Smooth muscle cell (in vitro differentiated cells): Measurements from ENCODE around the gene OR10G8. TPM values are rescaled to one million over a fixed set of nuclear protein-coding genes. Genes with fewer than 3 reads are reported as not detected.

ENCODE experiments used
- DNase-seq: peaks from one replicate; lab custom pipeline; 2025; ENCODE audit not compliant: unreplicated experiment; lab: John Stamatoyannopoulos, UW
- H2AFZ ChIP-seq: fragments of 200-600 bp; sonication (generic); 2 replicates; pipeline ENCODE4 v1.6.0; 2016; ENCODE audit warnings: antibody characterized with exemption, low read depth, mild to moderate bottlenecking
- H3F3A ChIP-seq: fragments of 200-600 bp; sonication (generic); 2 replicates; pipeline ENCODE4 v1.6.0; 2017; ENCODE audit warnings: antibody characterized with exemption, low read depth
- H3K27ac ChIP-seq: fragments of 200-600 bp; sonication (generic); 2 replicates; pipeline ENCODE4 v1.5.1; 2016; ENCODE audit warnings: low read depth, mild to moderate bottlenecking
- H3K27me3 ChIP-seq: fragments of 200-600 bp; sonication (generic); 2 replicates; pipeline ENCODE4 v1.6.1; 2016; ENCODE audit warnings: low read depth, mild to moderate bottlenecking
- H3K36me3 ChIP-seq: fragments of 200-600 bp; sonication (generic); 2 replicates; pipeline ENCODE4 v1.5.1; 2016; ENCODE audit warnings: low read depth
- H3K4me1 ChIP-seq: fragments of 200-600 bp; sonication (generic); 2 replicates; pipeline ENCODE4 v1.5.1; 2016; ENCODE audit warnings: low read depth
- H3K4me2 ChIP-seq: fragments of 200-600 bp; sonication (generic); 2 replicates; pipeline ENCODE4 v1.6.0; 2016; ENCODE audit warnings: mild to moderate bottlenecking
- H3K4me3 ChIP-seq: fragments of 200-600 bp; sonication (generic); 2 replicates; pipeline ENCODE4 v1.5.1; 2016; ENCODE audit warnings: mild to moderate bottlenecking
- H3K79me2 ChIP-seq: fragments of 200-600 bp; sonication (generic); 2 replicates; pipeline ENCODE4 v1.6.0; 2016; ENCODE audit warnings: low read depth, mild to moderate bottlenecking
- H3K9ac ChIP-seq: fragments of 200-600 bp; sonication (generic); 2 replicates; pipeline ENCODE4 v1.6.0; 2016; ENCODE audit warnings: low read depth
- H3K9me3 ChIP-seq: fragments of 200-600 bp; sonication (generic); replicated peaks from 2 replicates; pipeline ENCODE4 v1.5.1; 2016; ENCODE audit warnings: low read depth
- H4K20me1 ChIP-seq: fragments of 200-600 bp; sonication (generic); 2 replicates; pipeline ENCODE4 v1.6.0; 2016; ENCODE audit warnings: low read depth
- WGBS: methylation state at CpG from one replicate; pipeline ENCODE4 v1.1.7; 2016; ENCODE audit warnings: low lambda C conversion rate; 5-methylcytosine and 5-hydroxymethylcytosine counted together
- polyA plus RNA-seq: library from polyadenylated mRNA; unstranded; fragments of >200 nt; fragmentation: Nextera tagmentation; extraction: Ambion mirVana; gene quantifications from 2 replicates; pipeline ENCODE4 v1.2.1, GENCODE V29; 2016
- total RNA-seq: library from RNA; depleted of rRNA; stranded (reverse); fragments of >200 nt; gene quantifications from 2 replicates; pipeline ENCODE4 v1.2.3, GENCODE V29; 2014
- TF ChIP-seq, protein P1 (sequence below): fragments of 200-600 bp; sonication (generic); IDR thresholded peaks from 2 replicates; pipeline ENCODE4 v1.5.1; 2017; ENCODE audit warnings: borderline replicate concordance, mild to moderate bottlenecking, antibody characterized with exemption; ENCODE audit not compliant: insufficient read depth, poor library complexity, severe bottlenecking

Gene OR10G8
- total and polyA plus RNA-seq, 2 experiments from 2014 or later, result not detected

DNA sequence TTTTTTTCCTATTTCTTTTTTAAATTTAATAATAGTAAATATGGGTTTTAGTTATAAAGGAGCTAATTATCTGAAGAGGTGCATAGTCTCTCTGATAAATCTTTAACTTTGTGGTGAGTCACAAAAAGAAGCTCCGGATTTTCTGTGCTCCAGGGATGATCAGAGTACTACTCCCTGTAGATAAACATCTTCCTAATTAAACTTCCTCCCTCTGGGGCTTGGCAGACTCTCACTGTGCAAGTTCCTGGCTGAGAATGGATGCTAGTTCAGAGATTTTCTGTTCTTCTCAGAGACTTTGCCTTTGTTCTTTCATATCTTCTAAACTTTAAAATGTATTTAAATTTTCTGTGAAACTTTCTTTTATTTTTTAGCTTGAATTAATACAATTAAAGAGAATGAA is 14.7 kb downstream of the OR10G8 start, which contains the start of gene OR10G7:
OR10G7 (minus strand) TSS at position 72 of the 400 bp plus-strand sequence. CDS start 2,324 bp downstream, outside the sequence.
- TF ChIP-seq, protein P1, sequence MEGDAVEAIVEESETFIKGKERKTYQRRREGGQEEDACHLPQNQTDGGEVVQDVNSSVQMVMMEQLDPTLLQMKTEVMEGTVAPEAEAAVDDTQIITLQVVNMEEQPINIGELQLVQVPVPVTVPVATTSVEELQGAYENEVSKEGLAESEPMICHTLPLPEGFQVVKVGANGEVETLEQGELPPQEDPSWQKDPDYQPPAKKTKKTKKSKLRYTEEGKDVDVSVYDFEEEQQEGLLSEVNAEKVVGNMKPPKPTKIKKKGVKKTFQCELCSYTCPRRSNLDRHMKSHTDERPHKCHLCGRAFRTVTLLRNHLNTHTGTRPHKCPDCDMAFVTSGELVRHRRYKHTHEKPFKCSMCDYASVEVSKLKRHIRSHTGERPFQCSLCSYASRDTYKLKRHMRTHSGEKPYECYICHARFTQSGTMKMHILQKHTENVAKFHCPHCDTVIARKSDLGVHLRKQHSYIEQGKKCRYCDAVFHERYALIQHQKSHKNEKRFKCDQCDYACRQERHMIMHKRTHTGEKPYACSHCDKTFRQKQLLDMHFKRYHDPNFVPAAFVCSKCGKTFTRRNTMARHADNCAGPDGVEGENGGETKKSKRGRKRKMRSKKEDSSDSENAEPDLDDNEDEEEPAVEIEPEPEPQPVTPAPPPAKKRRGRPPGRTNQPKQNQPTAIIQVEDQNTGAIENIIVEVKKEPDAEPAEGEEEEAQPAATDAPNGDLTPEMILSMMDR, result no peak
- Histone ChIP-seq H3K9me3 (no peaks in the 10 kb centered on the region), H3K79me2 (no peaks in the 10 kb centered on the region), H2AFZ (no peak within 1 kb of the TSS), H3K27ac (no peak within 1 kb of the TSS), H3K9ac (no peak within 1 kb of the TSS), H3K4me2 (no peak within 1 kb of the TSS), H3K4me1 (no peaks in the 10 kb centered on the region), H3K36me3 (no peaks in the 10 kb centered on the region), H3K27me3 (no peaks in the 10 kb centered on the region), H3F3A (no peaks in the 10 kb centered on the region), H3K4me3 (no peak within 1 kb of the TSS), H4K20me1 (no peaks in the 10 kb centered on the region)
- WGBS, result 8% methylated on average over 1 of the region's 1 CpG
- DNase-seq, result no peak

DNA sequence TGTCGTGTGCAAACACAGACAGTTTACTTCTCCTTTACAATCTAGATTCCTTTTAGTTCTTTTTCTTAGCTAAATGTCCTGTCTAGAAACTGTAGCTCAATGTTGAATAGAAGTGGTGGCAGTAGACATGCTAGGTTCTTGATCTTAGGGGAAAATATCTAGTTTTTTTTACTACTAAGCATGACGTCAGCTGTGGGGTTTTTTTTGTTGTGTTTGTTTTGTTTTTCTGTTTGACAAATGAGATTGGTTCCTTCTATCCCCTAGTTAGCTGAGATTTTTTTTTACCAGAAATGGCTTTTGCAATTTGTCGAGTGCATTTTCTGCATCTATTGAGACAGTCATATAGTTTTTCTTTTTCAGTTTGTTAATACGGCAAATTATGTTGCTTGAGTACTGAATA is 16.8 kb downstream of the OR10G8 start:
- Histone ChIP-seq H3K36me3 (no peaks in the 10 kb centered on the region), H3F3A (no peaks in the 10 kb centered on the region), H3K4me2 (no peak overlapping the region), H3K27ac (no peak overlapping the region), H3K79me2 (no peaks in the 10 kb centered on the region), H4K20me1 (no peaks in the 10 kb centered on the region), H3K4me1 (no peaks in the 10 kb centered on the region), H3K4me3 (no peak overlapping the region), H3K9me3 (no peaks in the 10 kb centered on the region), H3K9ac (no peak overlapping the region), H2AFZ (no peak overlapping the region), H3K27me3 (no peaks in the 10 kb centered on the region)
- whole genome bisulfite sequencing, result 86% methylated on average over 4 of the region's 4 CpGs
- TF ChIP-seq, protein P1, result no peak
- DNase-seq, result no peak

DNA sequence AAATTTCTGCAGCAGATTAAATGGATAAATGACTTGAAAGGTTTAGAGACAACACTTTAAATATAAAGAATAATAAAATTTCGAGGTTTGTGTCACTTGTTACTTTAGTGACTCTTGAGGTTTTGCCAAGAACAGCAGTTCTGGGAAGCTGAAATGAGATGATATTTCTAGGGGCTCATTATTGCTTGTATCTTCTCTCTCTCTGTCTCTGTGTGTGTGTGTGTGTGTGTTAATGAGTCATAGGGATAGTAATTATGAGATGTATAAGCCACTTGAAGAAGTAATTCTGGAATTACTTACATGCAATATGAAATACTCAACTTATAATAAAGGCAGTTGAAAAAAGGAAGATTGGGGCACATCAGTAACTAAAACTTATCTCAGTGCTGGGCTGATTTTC is 24.1 kb downstream of the OR10G8 start:
- H3K9me3 ChIP-seq, result no peaks in the 10 kb centered on the region
- no peaks in the 10 kb centered on the region for H3K27me3 ChIP-seq
- no peaks in the 10 kb centered on the region for H3F3A ChIP-seq
- no peak overlapping the region for H3K4me2 ChIP-seq
- WGBS, result 67% methylated on average over 1 of the region's 1 CpG
- H2AFZ ChIP-seq, result no peak overlapping the region
- no peak overlapping the region for H3K9ac ChIP-seq
- TF ChIP-seq, protein P1, result no peak
- H3K79me2 ChIP-seq, result no peaks in the 10 kb centered on the region
- DNase-seq, result no peak
- no peak overlapping the region for H3K4me3 ChIP-seq
- H3K27ac ChIP-seq, result no peak overlapping the region
- no peaks in the 10 kb centered on the region for H3K36me3 ChIP-seq
- no peaks in the 10 kb centered on the region for H3K4me1 ChIP-seq
- no peaks in the 10 kb centered on the region for H4K20me1 ChIP-seq

DNA sequence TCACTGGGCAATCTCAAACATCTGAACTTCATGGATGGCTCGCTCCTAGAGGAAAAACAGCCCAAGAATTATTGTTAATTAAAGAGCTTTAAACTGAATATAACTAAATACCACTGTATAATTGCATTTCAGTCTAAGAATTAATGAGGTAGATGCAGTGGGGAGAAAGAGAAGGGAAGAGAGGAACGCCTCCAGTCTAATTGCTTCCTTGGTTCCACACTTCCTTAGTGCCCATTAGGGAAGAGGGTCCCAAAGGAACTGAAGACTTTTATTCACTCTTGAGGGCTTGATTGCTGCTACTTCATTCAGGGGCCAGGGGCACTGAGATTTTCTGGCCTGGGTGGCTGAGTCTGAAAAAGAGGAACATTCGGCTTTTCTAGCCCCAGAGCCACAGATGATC is 26.4 kb downstream of the OR10G8 start:
- H3K36me3 ChIP-seq, result no peaks in the 10 kb centered on the region
- H3K4me3 ChIP-seq, result no peak overlapping the region
- H3K27me3 ChIP-seq, result no peaks in the 10 kb centered on the region
- WGBS, result 92% methylated on average over 3 of the region's 3 CpGs
- H3K27ac ChIP-seq, result no peak overlapping the region
- no peak overlapping the region for H3K4me2 ChIP-seq
- H3K9ac ChIP-seq, result no peak overlapping the region
- no peaks in the 10 kb centered on the region for H3K4me1 ChIP-seq
- no peaks in the 10 kb centered on the region for H3K9me3 ChIP-seq
- no peaks in the 10 kb centered on the region for H4K20me1 ChIP-seq
- no peak overlapping the region for H2AFZ ChIP-seq
- H3K79me2 ChIP-seq, result no peaks in the 10 kb centered on the region
- TF ChIP-seq, protein P1, result no peak
- no peak for DNase-seq
- no peaks in the 10 kb centered on the region for H3F3A ChIP-seq
